Tibial nerve (tissue), 3 donors: ENCODE measurements around the gene OPN1MW2.
"Not testable (repeated sequence)": the region's sequence is repeated elsewhere in the genome, so short reads cannot be mapped to it uniquely, and the experiment has no call there.

Experiments
- POLR2A ChIP-seq, 2 donors: fragments of 450-650 bp; IDR thresholded peaks; one replicate each; pipeline ENCODE4 v1.6.1; 2017; ENCODE audit warnings: antibody characterized with exemption in 2 of 2, mild to moderate bottlenecking in 2 of 2, moderate library complexity in 2 of 2
- TF ChIP-seq, protein P1 (sequence below), 5 experiments: fragments of 200-600 bp in 3 of 5; fragments of 450-650 bp in 2 of 5; sonication (generic) in 3 of 5; IDR thresholded peaks; one replicate each; pipeline ENCODE4 v1.5.1; 2016 to 2019; ENCODE audit warnings: antibody characterized with exemption in 5 of 5, mild to moderate bottlenecking in 3 of 5, moderate library complexity in 2 of 5

DNA sequence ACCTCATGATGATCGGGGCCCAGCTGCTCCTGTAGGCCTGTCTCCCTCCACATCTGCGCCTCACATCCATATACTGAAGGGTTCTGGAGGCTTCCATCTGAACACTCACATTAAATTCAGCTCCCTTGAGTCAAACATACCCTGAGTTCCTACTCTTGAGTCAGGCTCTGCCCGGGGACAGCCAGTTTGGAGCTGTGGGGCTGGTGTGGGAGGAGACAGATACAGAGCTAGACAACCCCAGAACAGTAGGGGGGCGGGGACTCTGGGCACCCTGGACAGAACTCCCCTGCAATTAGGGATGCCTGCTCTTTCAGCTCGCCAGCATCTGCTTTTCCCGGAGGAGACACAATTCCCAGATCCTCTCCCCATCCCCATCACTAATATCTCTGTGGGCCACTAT, 43.5 kb downstream of the OPN1MW2 start:
- TF ChIP-seq, protein P1, sequence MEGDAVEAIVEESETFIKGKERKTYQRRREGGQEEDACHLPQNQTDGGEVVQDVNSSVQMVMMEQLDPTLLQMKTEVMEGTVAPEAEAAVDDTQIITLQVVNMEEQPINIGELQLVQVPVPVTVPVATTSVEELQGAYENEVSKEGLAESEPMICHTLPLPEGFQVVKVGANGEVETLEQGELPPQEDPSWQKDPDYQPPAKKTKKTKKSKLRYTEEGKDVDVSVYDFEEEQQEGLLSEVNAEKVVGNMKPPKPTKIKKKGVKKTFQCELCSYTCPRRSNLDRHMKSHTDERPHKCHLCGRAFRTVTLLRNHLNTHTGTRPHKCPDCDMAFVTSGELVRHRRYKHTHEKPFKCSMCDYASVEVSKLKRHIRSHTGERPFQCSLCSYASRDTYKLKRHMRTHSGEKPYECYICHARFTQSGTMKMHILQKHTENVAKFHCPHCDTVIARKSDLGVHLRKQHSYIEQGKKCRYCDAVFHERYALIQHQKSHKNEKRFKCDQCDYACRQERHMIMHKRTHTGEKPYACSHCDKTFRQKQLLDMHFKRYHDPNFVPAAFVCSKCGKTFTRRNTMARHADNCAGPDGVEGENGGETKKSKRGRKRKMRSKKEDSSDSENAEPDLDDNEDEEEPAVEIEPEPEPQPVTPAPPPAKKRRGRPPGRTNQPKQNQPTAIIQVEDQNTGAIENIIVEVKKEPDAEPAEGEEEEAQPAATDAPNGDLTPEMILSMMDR (IDR thresholded peaks at IDR 0.05): not testable (repeated sequence)
- not testable (repeated sequence) for TF ChIP-seq POLR2A (IDR thresholded peaks at IDR 0.05)
